ENCODE data around the gene FAT4. TPM values are rescaled to one million over a fixed set of nuclear protein-coding genes. Genes with fewer than 3 reads are reported as not detected.

The FAT4 gene
- polyA plus RNA-seq, 1 donor from 2014 or later = 5.6 TPM

GRCh38 chr4:125357675-125358074 lies 42.9 kb downstream of the FAT4 start:
- Histone ChIP-seq H3K4me3 (ENCODE audit: low read length) (no peak overlapping the region), H3K79me2 (replicated peaks; ENCODE audit: insufficient read depth, low read length) (no peaks in the 10 kb centered on the region), H3K4me2 (ENCODE audit: low read length) (no peak overlapping the region), H3K36me3 (ENCODE audit: insufficient read depth, low read length) (no peaks in the 10 kb centered on the region), H3K9me2 (ENCODE audit: insufficient read depth, low read length) (no peaks in the 10 kb centered on the region), H3K27me3 (ENCODE audit: insufficient read depth, low read depth, low read length) (no peaks in the 10 kb centered on the region), H3K27ac (ENCODE audit: low read length) (peak overlapping the region; percentile 52), H2AFZ (ENCODE audit: low read depth, low read length) (no peak overlapping the region), H3F3A (ENCODE audit: insufficient read depth, low read length, poor library complexity, severe bottlenecking) (no peaks in the 10 kb centered on the region), H3K9me3 (ENCODE audit: low read length) (no peaks in the 10 kb centered on the region), H4K20me1 (ENCODE audit: insufficient read depth) (no peaks in the 10 kb centered on the region), H3K9ac (ENCODE audit: low read length) (no peak overlapping the region)
- TF ChIP-seq EZH2 (IDR thresholded peaks at IDR 0.05; ENCODE audit: borderline replicate concordance, insufficient read depth, low read length, poor library complexity, severe bottlenecking) (no peak), RAD21 (conservative IDR thresholded peaks at IDR 0.05) (no peak), POLR2AphosphoS5 (IDR thresholded peaks at IDR 0.05) (no peak), SMC3 (conservative IDR thresholded peaks at IDR 0.05; ENCODE audit: poor library complexity) (no peak), EP300 (conservative IDR thresholded peaks at IDR 0.05; ENCODE audit: poor library complexity, severe bottlenecking) (no peak), MXI1 (conservative IDR thresholded peaks at IDR 0.05; ENCODE audit: poor library complexity, severe bottlenecking) (no peak), TAF1 (IDR thresholded peaks at IDR 0.05; ENCODE audit: low read depth) (no peak)
- TF ChIP-seq, protein P1, sequence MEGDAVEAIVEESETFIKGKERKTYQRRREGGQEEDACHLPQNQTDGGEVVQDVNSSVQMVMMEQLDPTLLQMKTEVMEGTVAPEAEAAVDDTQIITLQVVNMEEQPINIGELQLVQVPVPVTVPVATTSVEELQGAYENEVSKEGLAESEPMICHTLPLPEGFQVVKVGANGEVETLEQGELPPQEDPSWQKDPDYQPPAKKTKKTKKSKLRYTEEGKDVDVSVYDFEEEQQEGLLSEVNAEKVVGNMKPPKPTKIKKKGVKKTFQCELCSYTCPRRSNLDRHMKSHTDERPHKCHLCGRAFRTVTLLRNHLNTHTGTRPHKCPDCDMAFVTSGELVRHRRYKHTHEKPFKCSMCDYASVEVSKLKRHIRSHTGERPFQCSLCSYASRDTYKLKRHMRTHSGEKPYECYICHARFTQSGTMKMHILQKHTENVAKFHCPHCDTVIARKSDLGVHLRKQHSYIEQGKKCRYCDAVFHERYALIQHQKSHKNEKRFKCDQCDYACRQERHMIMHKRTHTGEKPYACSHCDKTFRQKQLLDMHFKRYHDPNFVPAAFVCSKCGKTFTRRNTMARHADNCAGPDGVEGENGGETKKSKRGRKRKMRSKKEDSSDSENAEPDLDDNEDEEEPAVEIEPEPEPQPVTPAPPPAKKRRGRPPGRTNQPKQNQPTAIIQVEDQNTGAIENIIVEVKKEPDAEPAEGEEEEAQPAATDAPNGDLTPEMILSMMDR (IDR thresholded peaks at IDR 0.05; ENCODE audit: poor library complexity, severe bottlenecking) = no peak
- TF ChIP-seq, protein P2, sequence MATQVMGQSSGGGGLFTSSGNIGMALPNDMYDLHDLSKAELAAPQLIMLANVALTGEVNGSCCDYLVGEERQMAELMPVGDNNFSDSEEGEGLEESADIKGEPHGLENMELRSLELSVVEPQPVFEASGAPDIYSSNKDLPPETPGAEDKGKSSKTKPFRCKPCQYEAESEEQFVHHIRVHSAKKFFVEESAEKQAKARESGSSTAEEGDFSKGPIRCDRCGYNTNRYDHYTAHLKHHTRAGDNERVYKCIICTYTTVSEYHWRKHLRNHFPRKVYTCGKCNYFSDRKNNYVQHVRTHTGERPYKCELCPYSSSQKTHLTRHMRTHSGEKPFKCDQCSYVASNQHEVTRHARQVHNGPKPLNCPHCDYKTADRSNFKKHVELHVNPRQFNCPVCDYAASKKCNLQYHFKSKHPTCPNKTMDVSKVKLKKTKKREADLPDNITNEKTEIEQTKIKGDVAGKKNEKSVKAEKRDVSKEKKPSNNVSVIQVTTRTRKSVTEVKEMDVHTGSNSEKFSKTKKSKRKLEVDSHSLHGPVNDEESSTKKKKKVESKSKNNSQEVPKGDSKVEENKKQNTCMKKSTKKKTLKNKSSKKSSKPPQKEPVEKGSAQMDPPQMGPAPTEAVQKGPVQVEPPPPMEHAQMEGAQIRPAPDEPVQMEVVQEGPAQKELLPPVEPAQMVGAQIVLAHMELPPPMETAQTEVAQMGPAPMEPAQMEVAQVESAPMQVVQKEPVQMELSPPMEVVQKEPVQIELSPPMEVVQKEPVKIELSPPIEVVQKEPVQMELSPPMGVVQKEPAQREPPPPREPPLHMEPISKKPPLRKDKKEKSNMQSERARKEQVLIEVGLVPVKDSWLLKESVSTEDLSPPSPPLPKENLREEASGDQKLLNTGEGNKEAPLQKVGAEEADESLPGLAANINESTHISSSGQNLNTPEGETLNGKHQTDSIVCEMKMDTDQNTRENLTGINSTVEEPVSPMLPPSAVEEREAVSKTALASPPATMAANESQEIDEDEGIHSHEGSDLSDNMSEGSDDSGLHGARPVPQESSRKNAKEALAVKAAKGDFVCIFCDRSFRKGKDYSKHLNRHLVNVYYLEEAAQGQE (IDR thresholded peaks at IDR 0.05; ENCODE audit: borderline replicate concordance) = no peak

GRCh38 chr4:125358453-125358852 lies 43.7 kb downstream of the FAT4 start:
- Histone ChIP-seq H3K27me3 (ENCODE audit: insufficient read depth, low read depth, low read length) (no peaks in the 10 kb centered on the region), H3K4me2 (ENCODE audit: low read length) (no peak overlapping the region), H3K9me3 (ENCODE audit: low read length) (no peaks in the 10 kb centered on the region), H3K4me3 (ENCODE audit: low read length) (no peak overlapping the region), H3K9ac (ENCODE audit: low read length) (no peak overlapping the region), H3K9me2 (ENCODE audit: insufficient read depth, low read length) (no peaks in the 10 kb centered on the region), H4K20me1 (ENCODE audit: insufficient read depth) (no peaks in the 10 kb centered on the region), H3F3A (ENCODE audit: insufficient read depth, low read length, poor library complexity, severe bottlenecking) (no peaks in the 10 kb centered on the region), H2AFZ (ENCODE audit: low read depth, low read length) (no peak overlapping the region), H3K79me2 (replicated peaks; ENCODE audit: insufficient read depth, low read length) (no peaks in the 10 kb centered on the region), H3K27ac (ENCODE audit: low read length) (peak overlapping the region; percentile 52), H3K36me3 (ENCODE audit: insufficient read depth, low read length) (no peaks in the 10 kb centered on the region)
- TF ChIP-seq POLR2AphosphoS5 (IDR thresholded peaks at IDR 0.05) (peak; percentile 53), EP300 (conservative IDR thresholded peaks at IDR 0.05; ENCODE audit: poor library complexity, severe bottlenecking) (peak; percentile 70)
- TF ChIP-seq, protein P1 (IDR thresholded peaks at IDR 0.05; ENCODE audit: poor library complexity, severe bottlenecking) = no peak
